RWPE1 (cell line): ENCODE data around the gene DCLK2.

ENCODE experiments used
- CTCF ChIA-PET: fragments of 350-600 bp; sonication (Branson Sonifier 250); formaldehyde crosslinking; extraction: SDS; loops from one replicate; lab custom pipeline; 2021; lab: Yijun Ruan, JAX
- POLR2A ChIA-PET: fragments of 400-600 bp; formaldehyde crosslinking; extraction: SDS; loops from one replicate; lab custom pipeline; 2020; ENCODE audit warnings: antibody characterized with exemption; ENCODE audit not compliant: low non-redundant PET; lab: Yijun Ruan, JAX
- DNase-seq: peaks from one replicate; pipeline ENCODE4 v3.0.0; 2012; ENCODE audit warnings: low spot score
- H3K27ac ChIP-seq: fragments of 450-650 bp; 2 replicates; pipeline ENCODE4 v1.5.1; 2017
- CTCF ChIP-seq: fragments of 450-650 bp; conservative IDR thresholded peaks from 2 replicates; pipeline ENCODE4 v1.5.1; 2017; ENCODE audit warnings: low read depth, mild to moderate bottlenecking

Gene DCLK2

DNA sequence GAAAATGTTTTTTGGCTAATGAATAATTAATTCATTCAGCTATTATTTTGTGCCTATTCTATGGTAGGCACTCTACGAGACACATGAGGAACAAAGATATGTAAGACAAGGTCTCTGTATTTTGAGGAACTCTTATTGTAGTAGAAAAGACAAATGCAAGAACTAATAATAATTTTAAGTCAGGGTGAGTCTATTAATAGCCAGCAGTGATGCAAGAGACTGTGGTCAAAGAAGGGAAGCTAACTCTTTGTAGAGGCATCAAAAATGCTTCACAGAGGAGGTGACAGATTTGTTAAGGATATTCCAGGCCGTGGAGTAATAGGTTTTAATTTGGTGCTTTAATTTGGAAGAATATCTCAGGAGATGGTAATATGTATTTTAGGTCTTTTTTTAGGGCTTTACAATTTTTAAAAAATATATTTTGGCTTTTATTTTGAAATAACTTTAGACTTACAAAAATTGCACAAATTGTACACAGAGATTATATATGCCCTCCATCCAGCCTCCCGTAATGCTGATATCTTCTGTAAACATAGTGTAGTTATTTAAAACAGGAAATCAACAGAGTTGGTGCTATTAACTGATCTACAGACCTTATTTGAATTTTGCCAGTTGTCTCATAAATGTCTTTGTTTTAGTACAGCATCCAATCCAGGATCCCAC is 48.1 kb downstream of the DCLK2 start:
- no peak overlapping the region for H3K27ac ChIP-seq
- POLR2A ChIA-PET = no interaction called here
- DNase-seq = no peak
- TF ChIP-seq CTCF = no peak
- CTCF ChIA-PET = no interaction called here

DNA sequence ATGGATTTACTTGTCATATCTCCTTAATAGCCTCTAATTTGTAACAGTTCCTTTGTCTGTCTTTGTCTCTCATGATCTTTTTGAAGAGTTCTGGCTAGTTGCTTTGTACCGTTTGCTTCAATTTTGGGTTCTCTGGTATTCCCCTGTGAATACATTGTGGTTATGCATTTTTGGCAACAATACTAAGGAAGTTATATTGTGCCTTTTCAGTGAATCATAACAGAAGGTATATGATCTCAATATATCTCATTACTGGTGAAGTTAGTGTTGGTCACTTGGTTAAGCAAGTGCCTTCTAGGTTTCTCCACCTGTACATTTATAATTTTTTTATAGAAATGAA is 48.6 kb downstream of the DCLK2 start:
- DNase-seq = peak; percentile 18
- CTCF ChIA-PET = no interaction called here
- POLR2A ChIA-PET = no interaction called here
- no peak for TF ChIP-seq CTCF
- no peak overlapping the region for H3K27ac ChIP-seq

DNA sequence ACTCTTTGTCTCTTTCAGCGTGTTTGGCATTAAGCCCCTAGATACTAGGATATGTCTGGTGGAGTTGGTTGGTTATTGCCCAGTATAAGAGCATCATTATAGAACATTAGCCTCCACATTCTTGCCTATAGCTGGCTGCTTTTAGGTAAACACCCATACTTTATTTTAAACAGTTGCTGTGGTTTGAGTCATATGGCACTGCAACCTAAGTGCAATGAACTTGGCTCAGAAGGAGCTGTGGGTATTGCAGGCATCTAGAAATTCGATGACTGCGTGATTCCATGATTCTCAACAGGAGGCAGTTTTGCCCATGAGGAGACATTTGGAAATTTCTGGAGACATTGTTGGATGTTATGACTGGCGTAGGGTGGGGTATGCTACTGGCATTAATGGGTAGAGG is 49.5 kb downstream of the DCLK2 start:
- no peak for TF ChIP-seq CTCF
- POLR2A ChIA-PET = no interaction called here
- DNase-seq = no peak
- no peak overlapping the region for H3K27ac ChIP-seq
- CTCF ChIA-PET = interaction anchor here (0.6 kb wide), 1 partner anchor 123 kb away, joined by 3 read pairs; no protein-coding TSS in a partner anchor

- no peak overlapping the region for H3K27ac ChIP-seq
- ChIA-PET POLR2A (no interaction called here), CTCF (no interaction called here)
- no peak for TF ChIP-seq CTCF
- no peak for DNase-seq
Measured at GRCh38 chr4:150130933-150131332, 52.7 kb downstream of the DCLK2 start.

- no peak for DNase-seq
- no peak overlapping the region for H3K27ac ChIP-seq
- ChIA-PET CTCF (no interaction called here), POLR2A (no interaction called here)
- no peak for TF ChIP-seq CTCF
Measured at GRCh38 chr4:150131581-150132228, 53.5 kb downstream of the DCLK2 start.

DNA sequence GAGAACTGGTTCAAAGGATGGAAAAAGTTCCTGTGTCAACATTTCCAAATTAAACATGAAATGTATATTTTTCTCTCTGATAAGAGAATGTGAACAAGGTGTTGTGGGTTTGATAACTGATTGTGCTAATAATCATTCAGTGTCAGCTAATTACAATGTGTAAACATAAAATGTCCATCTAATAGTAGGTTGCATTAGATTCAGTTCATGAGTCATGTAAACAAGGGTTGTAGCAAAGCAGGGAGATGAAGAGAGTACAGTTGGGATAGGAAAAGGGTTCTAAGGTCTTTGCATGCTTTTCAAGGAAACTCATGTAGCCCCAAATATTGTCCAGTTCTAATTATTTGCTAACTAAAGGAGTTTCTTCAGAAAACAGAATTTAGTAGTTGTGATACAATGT is 55.4 kb downstream of the DCLK2 start:
- no peak for TF ChIP-seq CTCF
- CTCF ChIA-PET = no interaction called here
- POLR2A ChIA-PET = no interaction called here
- H3K27ac ChIP-seq = no peak overlapping the region
- no peak for DNase-seq
